WI38 (cell line): ENCODE results near the gene CEP120.
A peak's percentile ranks its signal among the peaks of the same experiment; 100 is the strongest.
"Not testable (repeated sequence)": the region's sequence is repeated elsewhere in the genome, so short reads cannot be mapped to it uniquely, and the experiment has no call there.

ENCODE experiments used
- H3K4me3 ChIP-seq: 2 replicates; pipeline ENCODE4 v1.5.1; 2011; ENCODE audit warnings: low read depth, mild to moderate bottlenecking, control low read depth, low read length
- TF ChIP-seq, protein P1 (sequence below): IDR thresholded peaks from 2 replicates; pipeline ENCODE4 v1.5.1; 2012; ENCODE audit warnings: low read depth, mild to moderate bottlenecking, control low read depth, low read length

Gene CEP120

DNA sequence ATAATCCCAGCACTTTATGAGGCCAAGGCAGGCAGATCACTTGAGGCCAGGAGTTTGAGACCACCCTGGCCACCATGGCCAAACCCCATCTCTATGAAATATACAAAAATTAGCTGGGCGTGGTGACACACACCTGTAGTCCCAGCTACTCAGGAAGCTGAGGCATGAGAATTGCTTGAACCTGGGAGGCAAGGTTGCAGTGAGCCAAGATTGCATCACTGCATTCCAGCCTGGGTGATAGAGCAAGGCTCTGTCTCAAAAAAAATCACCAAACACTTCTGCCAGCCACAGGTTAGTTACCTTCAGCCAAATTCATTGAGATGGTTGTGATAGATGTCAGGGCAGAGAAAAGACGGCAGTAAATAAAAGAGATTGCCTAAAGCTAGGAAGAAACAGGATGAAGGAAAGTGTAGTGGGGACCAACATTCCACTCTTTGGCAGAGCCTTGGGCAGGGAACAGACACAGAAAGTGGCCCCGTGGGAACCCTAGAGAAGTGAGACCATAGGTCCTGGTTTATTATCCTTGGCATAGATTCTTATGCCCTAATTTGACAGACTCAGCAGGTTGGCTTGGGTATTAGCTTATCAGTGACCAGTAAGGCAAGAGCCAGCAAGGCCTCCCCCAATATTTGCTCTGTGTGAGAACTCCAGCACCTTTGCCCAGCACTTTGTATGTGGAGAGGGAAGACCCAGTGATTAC is 5.5 kb upstream of the CEP120 start:
- H3K4me3 ChIP-seq: no peak overlapping the region
- TF ChIP-seq, protein P1, sequence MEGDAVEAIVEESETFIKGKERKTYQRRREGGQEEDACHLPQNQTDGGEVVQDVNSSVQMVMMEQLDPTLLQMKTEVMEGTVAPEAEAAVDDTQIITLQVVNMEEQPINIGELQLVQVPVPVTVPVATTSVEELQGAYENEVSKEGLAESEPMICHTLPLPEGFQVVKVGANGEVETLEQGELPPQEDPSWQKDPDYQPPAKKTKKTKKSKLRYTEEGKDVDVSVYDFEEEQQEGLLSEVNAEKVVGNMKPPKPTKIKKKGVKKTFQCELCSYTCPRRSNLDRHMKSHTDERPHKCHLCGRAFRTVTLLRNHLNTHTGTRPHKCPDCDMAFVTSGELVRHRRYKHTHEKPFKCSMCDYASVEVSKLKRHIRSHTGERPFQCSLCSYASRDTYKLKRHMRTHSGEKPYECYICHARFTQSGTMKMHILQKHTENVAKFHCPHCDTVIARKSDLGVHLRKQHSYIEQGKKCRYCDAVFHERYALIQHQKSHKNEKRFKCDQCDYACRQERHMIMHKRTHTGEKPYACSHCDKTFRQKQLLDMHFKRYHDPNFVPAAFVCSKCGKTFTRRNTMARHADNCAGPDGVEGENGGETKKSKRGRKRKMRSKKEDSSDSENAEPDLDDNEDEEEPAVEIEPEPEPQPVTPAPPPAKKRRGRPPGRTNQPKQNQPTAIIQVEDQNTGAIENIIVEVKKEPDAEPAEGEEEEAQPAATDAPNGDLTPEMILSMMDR: no peak

DNA sequence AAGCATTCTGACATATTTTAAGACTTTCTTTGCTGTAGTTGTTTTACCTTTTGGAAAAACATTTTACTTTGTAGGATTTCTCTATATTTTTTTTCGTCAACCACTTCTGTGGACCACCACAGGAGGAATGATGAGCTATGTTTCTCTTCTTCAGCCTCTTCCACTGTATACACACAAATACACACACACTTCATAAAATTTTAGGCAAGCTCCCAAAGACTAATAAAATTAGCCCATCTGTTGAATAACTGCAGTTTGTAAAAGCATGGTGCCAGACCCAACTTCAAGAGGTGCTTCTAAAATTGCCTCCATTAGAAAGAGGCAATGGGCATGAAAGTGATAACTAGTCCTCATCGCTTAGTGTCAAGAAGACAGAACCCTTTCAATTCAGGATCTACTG is 4.1 kb upstream of the CEP120 start:
- H3K4me3 ChIP-seq: no peak overlapping the region
- TF ChIP-seq, protein P1: no peak

DNA sequence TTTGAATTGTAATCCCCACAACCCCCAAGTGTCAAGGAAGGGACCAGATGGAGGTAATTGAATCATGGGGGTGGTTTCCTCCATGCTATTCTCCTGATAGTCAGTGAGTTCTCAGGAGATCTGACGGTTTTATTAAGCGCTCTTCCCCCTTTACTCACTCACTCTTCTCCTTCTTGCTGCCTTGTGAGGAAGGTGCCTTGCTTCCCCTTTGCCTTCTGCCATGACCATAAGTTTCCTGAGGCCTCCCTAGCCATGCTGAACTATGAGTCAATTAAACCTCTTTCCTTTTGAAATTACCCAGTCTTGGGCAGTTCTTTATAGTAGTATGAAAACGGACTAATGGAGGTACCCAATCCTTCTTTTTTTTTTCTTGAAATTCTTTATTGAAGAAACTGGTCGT is 2.2 kb upstream of the CEP120 start:
- TF ChIP-seq, protein P1: no peak
- H3K4me3 ChIP-seq: no peak overlapping the region

DNA sequence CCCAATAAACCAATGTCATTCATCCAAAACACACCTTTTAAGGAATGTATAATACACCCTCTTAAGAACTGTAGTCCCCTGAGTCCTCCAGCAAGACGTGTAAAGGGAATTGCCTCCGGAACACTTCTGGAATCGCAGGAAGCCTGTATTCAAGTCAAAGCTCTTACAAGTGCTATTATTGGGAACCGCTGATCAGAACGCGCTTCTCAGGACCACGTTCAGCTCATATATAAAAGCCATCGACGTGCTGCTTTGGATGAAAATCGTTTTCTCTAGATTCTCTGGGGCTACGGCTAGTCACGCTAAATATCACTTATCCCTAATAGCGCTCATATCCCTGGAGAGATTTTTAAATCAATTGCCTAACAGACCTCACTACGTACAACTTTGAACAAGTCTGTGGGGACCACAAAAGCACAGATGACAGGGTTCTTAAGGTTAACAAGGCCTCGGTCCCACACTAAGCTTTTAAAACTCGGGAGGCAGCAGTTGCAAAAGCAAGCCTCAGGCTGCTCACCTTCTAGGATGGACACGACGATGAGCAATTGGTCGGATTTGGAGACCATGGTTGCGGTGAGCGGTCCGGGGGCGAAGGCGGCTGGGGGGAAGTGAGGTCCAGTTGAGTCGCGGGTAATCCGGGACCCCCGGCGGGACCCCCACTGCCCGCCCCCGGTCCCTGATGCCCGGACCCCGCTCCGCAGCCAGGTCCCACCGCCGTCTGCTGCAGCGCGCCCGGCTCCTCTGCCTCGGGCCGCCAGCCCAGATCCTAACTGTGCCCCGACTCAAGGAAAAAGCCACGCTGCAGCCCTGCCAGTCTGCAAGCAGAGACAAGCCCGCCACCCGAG is 548 bp downstream of the CEP120 start:
- H3K4me3 ChIP-seq: peak overlapping the region; percentile 86
- TF ChIP-seq, protein P1: no peak

DNA sequence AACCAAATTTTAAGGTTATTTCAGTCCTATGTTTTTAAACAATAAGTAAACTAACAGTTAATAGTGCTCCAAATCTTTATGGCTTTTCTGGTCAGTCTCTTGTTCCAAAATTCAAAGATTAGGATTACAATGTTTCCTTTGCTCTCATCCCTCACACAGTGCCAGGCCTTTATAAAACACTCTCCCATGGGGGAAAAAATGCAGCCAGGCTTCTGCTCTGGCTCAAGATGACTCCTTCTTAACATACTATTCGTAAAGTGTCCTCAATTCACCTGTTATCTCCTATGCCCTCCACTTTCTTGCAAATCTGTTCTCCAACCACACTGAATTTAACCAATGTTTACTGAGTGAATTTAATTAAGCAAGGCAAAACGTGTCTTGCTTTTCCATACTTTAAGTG is 1.4 kb downstream of the CEP120 start:
- TF ChIP-seq, protein P1: no peak
- peak overlapping the region; percentile 86 for H3K4me3 ChIP-seq

DNA sequence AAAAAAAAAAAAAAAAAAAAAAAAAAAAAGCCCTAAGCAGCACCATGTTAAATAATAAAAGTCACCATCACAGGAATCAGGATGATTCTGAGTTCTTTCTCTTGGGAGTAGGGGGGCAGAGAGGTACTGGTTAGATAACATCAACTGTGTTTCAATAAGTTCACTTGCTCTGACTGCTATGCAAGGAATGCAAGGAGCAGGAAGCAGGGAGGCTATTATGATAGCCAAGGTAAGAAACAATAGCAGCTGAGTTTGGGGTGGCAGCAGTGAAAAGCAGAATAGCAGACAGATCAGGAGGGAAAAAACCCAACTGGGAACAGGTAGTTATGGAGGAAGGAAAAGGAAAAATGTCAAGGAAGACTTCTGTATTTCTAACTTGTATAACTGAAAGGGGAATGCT is 8.2 kb downstream of the CEP120 start:
- TF ChIP-seq, protein P1: no peak
- no peak overlapping the region for H3K4me3 ChIP-seq

DNA sequence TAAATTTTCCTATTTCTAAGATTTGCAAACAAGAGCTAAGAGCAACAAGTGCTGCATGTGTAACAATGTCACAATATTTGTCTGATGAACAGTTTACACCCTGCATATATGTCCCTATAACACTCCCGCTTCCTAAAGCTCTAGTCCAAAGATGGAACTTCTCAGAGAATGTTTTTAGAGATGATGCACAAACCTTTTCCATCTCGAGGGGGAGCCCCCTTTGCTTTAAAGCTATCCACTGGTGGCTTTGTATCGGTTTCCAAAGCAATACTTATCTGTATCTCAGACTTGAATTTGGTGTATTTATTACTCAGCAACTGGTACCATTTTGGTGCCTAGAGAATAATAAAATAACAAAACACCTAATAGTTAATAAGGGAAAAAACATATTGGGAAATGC is 11.0 kb downstream of the CEP120 start:
- no peak overlapping the region for H3K4me3 ChIP-seq
- TF ChIP-seq, protein P1: no peak

DNA sequence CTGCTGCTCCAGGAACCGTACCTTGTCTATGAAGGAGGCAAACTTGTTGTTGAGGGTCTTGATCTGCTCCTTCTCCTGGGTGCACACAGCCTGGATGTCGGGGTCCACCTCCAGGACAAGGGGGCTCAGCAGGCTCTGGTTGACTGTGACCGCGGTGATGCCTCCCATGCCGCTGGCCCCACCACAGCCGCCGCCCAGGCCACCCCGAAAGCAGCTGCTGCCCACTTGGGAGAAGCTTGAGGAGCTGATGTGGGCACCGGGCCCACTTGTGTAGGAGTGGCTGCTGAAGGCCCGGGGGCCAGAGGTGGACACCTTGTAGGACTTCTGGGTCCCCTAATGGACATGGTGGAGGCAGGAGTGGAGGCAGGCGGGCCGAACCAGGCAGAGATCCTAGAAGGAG is 21.2 kb downstream of the CEP120 start:
- not testable (repeated sequence) for H3K4me3 ChIP-seq
